ENCODE measurements around the gene PCDH1.

DNA sequence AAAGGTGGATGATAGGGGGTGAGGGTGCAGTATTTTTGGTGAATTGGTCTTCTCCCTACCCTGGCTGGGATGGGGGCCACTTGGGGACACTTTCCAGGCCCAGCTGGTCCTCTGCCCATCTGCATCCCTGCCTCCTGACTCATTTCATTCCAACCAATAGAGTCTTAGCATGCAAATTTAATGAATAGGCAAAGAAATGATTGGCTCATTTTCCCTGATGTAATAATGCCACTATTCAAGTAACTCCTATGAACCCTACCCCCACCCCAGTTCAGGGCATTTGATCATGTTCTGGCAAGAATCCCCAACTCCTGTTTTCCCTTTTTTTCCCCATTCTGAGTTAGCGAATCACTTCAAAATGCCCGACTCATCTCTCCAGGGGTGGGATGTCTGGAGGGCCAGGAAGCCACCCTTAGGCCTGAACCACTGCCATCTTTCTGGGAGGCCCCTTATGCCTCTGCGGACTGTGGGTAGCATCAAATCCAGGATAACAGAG, 56.7 kb downstream of the PCDH1 start:
- TF ChIP-seq ZNF761 (CRISPR knock-in tag; conservative IDR thresholded peaks at IDR 0.05) = no peak
- TF ChIP-seq POLR2A (IDR thresholded peaks at IDR 0.05; ENCODE audit: insufficient read depth in 1 of 2, low read depth in 2 of 2, low read length in 2 of 2) = no peak
- no peak for TF ChIP-seq ATRX (CRISPR knock-in tag; IDR thresholded peaks at IDR 0.05; ENCODE audit: borderline replicate concordance)
- no peak for TF ChIP-seq JUND (CRISPR knock-in tag; IDR thresholded peaks at IDR 0.05)
- TF ChIP-seq, protein P1, sequence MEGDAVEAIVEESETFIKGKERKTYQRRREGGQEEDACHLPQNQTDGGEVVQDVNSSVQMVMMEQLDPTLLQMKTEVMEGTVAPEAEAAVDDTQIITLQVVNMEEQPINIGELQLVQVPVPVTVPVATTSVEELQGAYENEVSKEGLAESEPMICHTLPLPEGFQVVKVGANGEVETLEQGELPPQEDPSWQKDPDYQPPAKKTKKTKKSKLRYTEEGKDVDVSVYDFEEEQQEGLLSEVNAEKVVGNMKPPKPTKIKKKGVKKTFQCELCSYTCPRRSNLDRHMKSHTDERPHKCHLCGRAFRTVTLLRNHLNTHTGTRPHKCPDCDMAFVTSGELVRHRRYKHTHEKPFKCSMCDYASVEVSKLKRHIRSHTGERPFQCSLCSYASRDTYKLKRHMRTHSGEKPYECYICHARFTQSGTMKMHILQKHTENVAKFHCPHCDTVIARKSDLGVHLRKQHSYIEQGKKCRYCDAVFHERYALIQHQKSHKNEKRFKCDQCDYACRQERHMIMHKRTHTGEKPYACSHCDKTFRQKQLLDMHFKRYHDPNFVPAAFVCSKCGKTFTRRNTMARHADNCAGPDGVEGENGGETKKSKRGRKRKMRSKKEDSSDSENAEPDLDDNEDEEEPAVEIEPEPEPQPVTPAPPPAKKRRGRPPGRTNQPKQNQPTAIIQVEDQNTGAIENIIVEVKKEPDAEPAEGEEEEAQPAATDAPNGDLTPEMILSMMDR (CRISPR knock-in tag; IDR thresholded peaks at IDR 0.05) = no peak
- no peak for TF ChIP-seq EZH2 (conservative IDR thresholded peaks at IDR 0.05; ENCODE audit: low read depth, low read length)
- TF ChIP-seq, protein P2, sequence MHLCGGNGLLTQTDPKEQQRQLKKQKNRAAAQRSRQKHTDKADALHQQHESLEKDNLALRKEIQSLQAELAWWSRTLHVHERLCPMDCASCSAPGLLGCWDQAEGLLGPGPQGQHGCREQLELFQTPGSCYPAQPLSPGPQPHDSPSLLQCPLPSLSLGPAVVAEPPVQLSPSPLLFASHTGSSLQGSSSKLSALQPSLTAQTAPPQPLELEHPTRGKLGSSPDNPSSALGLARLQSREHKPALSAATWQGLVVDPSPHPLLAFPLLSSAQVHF (CRISPR knock-in tag; IDR thresholded peaks at IDR 0.05) = no peak
- no peak for TF ChIP-seq ATF1 (CRISPR knock-in tag; IDR thresholded peaks at IDR 0.05)
- TF ChIP-seq GABPB1 (CRISPR knock-in tag; IDR thresholded peaks at IDR 0.05) = no peak
- TF ChIP-seq, protein P3, sequence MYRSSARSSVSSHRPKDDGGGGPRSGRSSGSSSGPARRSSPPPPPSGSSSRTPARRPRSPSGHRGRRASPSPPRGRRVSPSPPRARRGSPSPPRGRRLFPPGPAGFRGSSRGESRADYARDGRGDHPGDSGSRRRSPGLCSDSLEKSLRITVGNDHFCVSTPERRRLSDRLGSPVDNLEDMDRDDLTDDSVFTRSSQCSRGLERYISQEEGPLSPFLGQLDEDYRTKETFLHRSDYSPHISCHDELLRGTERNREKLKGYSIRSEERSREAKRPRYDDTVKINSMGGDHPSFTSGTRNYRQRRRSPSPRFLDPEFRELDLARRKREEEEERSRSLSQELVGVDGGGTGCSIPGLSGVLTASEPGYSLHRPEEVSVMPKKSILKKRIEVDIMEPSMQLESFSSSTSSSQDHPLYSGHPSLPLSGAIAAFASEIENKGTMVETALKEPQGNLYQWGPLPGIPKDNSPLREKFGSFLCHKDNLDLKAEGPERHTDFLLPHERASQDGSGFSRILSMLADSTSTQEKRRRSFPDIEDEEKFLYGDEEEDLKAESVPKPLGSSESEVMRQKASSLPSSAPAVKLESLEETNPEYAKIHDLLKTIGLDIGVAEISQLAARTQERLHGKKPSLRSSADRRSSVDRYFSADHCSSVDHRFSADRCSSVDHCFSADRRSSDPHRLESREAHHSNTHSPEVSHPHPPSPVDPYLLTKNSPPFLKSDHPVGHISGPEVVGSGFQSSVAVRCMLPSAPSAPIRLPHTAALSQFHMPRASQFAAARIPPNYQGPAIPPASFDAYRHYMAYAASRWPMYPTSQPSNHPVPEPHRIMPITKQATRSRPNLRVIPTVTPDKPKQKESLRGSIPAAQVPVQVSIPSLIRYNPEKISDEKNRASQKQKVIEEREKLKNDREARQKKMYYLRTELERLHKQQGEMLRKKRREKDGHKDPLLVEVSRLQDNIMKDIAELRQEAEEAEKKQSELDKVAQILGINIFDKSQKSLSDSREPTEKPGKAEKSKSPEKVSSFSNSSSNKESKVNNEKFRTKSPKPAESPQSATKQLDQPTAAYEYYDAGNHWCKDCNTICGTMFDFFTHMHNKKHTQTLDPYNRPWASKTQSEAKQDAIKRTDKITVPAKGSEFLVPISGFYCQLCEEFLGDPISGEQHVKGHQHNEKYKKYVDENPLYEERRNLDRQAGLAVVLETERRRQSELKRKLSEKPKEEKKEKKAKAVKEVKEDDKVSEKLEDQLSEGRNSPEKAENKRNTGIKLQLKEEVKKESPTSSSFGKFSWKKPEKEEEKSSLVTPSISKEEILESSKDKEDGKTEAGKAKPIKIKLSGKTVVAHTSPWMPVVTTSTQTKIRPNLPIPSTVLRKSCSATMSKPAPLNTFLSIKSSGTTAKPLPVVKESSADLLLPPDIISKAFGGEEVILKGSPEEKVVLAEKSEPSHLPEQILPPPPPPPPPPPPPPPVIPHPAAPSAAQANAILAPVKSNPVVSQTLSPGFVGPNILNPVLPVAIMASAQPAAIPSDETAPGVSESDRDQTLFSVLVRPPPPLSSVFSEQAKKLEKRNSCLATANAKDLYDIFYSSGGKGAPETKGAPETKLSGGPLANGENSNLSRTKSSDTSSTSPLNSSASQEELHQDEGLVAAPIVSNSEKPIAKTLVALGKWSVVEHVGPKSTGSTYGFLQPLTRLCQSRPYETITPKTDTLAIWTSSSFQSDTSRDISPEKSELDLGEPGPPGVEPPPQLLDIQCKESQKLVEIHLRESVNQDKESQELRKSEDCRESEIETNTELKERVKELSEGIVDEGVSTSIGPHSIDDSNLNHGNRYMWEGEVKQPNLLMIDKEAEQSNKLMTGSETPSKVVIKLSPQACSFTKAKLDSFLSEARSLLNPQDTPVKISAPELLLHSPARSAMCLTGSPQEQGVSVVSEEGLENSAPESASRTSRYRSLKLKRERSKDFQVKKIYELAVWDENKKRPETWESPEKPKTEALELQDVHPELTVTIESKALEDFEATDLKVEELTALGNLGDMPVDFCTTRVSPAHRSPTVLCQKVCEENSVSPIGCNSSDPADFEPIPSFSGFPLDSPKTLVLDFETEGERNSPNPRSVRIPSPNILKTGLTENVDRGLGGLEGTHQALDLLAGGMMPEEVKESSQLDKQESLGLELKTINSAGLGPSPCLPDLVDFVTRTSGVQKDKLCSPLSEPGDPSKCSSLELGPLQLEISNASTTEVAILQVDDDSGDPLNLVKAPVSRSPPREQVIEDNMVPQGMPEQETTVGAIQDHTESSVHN (CRISPR knock-in tag; IDR thresholded peaks at IDR 0.05) = no peak
- TF ChIP-seq FOXM1 (CRISPR knock-in tag; IDR thresholded peaks at IDR 0.05) = no peak
- TF ChIP-seq, protein P4, sequence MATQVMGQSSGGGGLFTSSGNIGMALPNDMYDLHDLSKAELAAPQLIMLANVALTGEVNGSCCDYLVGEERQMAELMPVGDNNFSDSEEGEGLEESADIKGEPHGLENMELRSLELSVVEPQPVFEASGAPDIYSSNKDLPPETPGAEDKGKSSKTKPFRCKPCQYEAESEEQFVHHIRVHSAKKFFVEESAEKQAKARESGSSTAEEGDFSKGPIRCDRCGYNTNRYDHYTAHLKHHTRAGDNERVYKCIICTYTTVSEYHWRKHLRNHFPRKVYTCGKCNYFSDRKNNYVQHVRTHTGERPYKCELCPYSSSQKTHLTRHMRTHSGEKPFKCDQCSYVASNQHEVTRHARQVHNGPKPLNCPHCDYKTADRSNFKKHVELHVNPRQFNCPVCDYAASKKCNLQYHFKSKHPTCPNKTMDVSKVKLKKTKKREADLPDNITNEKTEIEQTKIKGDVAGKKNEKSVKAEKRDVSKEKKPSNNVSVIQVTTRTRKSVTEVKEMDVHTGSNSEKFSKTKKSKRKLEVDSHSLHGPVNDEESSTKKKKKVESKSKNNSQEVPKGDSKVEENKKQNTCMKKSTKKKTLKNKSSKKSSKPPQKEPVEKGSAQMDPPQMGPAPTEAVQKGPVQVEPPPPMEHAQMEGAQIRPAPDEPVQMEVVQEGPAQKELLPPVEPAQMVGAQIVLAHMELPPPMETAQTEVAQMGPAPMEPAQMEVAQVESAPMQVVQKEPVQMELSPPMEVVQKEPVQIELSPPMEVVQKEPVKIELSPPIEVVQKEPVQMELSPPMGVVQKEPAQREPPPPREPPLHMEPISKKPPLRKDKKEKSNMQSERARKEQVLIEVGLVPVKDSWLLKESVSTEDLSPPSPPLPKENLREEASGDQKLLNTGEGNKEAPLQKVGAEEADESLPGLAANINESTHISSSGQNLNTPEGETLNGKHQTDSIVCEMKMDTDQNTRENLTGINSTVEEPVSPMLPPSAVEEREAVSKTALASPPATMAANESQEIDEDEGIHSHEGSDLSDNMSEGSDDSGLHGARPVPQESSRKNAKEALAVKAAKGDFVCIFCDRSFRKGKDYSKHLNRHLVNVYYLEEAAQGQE (IDR thresholded peaks at IDR 0.05; ENCODE audit: borderline replicate concordance in 1 of 2, low read depth in 1 of 2, low read length in 2 of 2) = no peak
- TF ChIP-seq SP1 (IDR thresholded peaks at IDR 0.05) = no peak
- no peak for TF ChIP-seq SP1 (CRISPR knock-in tag; IDR thresholded peaks at IDR 0.05)
- TF ChIP-seq, protein P5, sequence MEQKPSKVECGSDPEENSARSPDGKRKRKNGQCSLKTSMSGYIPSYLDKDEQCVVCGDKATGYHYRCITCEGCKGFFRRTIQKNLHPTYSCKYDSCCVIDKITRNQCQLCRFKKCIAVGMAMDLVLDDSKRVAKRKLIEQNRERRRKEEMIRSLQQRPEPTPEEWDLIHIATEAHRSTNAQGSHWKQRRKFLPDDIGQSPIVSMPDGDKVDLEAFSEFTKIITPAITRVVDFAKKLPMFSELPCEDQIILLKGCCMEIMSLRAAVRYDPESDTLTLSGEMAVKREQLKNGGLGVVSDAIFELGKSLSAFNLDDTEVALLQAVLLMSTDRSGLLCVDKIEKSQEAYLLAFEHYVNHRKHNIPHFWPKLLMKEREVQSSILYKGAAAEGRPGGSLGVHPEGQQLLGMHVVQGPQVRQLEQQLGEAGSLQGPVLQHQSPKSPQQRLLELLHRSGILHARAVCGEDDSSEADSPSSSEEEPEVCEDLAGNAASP (CRISPR knock-in tag; IDR thresholded peaks at IDR 0.05; ENCODE audit: borderline replicate concordance) = no peak
